Measurements from ENCODE around the gene GAGE12E.
"Not testable (repeated sequence)": the region's sequence is repeated elsewhere in the genome, so short reads cannot be mapped to it uniquely, and the experiment has no call there.

The GAGE12E gene, protein sequence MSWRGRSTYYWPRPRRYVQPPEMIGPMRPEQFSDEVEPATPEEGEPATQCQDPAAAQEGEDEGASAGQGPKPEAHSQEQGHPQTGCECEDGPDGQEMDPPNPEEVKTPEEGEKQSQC

DNA sequence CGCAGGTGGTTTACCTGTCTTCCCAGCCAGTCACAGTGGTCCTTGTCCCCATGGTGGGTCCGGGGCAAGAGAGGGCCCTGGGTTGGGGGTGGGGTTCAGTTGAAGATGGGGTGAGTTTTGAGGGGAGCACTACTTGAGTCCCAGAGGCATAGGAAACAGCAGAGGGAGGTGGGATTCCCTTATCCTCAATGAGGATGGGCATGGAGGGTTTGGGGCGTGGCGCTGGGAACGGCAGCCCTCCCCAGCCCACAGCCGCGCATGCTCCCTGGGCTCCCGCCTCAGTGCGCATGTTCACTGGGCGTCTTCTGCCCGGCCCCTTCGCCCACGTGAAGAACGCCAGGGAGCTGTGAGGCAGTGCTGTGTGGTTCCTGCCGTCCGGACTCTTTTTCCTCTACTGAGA, at the start of gene GAGE12E:
GAGE12E (plus strand) TSS at position 301 of the 400 bp plus-strand sequence. CDS start 1,155 bp downstream, outside the sequence.
- H3K36me3 ChIP-seq (ENCODE audit: control insufficient read depth, insufficient read depth, low read length); H3K4me1 ChIP-seq (ENCODE audit: control insufficient read depth, insufficient read depth, low read length); H3K9me3 ChIP-seq (ENCODE audit: control insufficient read depth, insufficient read depth, low read length); H3K9ac ChIP-seq (ENCODE audit: low read depth, low read length); H3K27me3 ChIP-seq (ENCODE audit: control insufficient read depth, insufficient read depth, low read length); H3K27ac ChIP-seq (ENCODE audit: low read depth, low read length); H3K4me3 ChIP-seq (ENCODE audit: low read depth, low read length): not testable (repeated sequence)

DNA sequence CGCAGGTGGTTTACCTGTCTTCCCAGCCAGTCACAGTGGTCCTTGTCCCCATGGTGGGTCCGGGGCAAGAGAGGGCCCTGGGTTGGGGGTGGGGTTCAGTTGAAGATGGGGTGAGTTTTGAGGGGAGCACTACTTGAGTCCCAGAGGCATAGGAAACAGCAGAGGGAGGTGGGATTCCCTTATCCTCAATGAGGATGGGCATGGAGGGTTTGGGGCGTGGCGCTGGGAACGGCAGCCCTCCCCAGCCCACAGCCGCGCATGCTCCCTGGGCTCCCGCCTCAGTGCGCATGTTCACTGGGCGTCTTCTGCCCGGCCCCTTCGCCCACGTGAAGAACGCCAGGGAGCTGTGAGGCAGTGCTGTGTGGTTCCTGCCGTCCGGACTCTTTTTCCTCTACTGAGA, 19.2 kb upstream of the GAGE12E start, which contains the start of gene GAGE12C:
GAGE12C (plus strand) TSS at position 301 of the 400 bp plus-strand sequence. CDS start 1,155 bp downstream, outside the sequence.
- H3K27me3 ChIP-seq (ENCODE audit: control insufficient read depth, insufficient read depth, low read length); H3K9ac ChIP-seq (ENCODE audit: low read depth, low read length); H3K9me3 ChIP-seq (ENCODE audit: control insufficient read depth, insufficient read depth, low read length); H3K4me1 ChIP-seq (ENCODE audit: control insufficient read depth, insufficient read depth, low read length); H3K4me3 ChIP-seq (ENCODE audit: low read depth, low read length); H3K27ac ChIP-seq (ENCODE audit: low read depth, low read length); H3K36me3 ChIP-seq (ENCODE audit: control insufficient read depth, insufficient read depth, low read length): not testable (repeated sequence)

DNA sequence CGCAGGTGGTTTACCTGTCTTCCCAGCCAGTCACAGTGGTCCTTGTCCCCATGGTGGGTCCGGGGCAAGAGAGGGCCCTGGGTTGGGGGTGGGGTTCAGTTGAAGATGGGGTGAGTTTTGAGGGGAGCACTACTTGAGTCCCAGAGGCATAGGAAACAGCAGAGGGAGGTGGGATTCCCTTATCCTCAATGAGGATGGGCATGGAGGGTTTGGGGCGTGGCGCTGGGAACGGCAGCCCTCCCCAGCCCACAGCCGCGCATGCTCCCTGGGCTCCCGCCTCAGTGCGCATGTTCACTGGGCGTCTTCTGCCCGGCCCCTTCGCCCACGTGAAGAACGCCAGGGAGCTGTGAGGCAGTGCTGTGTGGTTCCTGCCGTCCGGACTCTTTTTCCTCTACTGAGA, 9.7 kb upstream of the GAGE12E start, which contains the start of gene GAGE12D:
GAGE12D (plus strand) TSS at position 301 of the 400 bp plus-strand sequence. CDS start 1,155 bp downstream, outside the sequence.
- H3K36me3 ChIP-seq (ENCODE audit: control insufficient read depth, insufficient read depth, low read length); H3K27me3 ChIP-seq (ENCODE audit: control insufficient read depth, insufficient read depth, low read length); H3K4me1 ChIP-seq (ENCODE audit: control insufficient read depth, insufficient read depth, low read length); H3K9me3 ChIP-seq (ENCODE audit: control insufficient read depth, insufficient read depth, low read length); H3K27ac ChIP-seq (ENCODE audit: low read depth, low read length); H3K4me3 ChIP-seq (ENCODE audit: low read depth, low read length); H3K9ac ChIP-seq (ENCODE audit: low read depth, low read length): not testable (repeated sequence)

DNA sequence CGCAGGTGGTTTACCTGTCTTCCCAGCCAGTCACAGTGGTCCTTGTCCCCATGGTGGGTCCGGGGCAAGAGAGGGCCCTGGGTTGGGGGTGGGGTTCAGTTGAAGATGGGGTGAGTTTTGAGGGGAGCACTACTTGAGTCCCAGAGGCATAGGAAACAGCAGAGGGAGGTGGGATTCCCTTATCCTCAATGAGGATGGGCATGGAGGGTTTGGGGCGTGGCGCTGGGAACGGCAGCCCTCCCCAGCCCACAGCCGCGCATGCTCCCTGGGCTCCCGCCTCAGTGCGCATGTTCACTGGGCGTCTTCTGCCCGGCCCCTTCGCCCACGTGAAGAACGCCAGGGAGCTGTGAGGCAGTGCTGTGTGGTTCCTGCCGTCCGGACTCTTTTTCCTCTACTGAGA, 9.5 kb downstream of the GAGE12E start, which contains the start of gene GAGE12F:
GAGE12F (plus strand) TSS at position 301 of the 400 bp plus-strand sequence. CDS start 1,155 bp downstream, outside the sequence.
- H3K9ac ChIP-seq (ENCODE audit: low read depth, low read length); H3K27me3 ChIP-seq (ENCODE audit: control insufficient read depth, insufficient read depth, low read length); H3K36me3 ChIP-seq (ENCODE audit: control insufficient read depth, insufficient read depth, low read length); H3K4me1 ChIP-seq (ENCODE audit: control insufficient read depth, insufficient read depth, low read length); H3K4me3 ChIP-seq (ENCODE audit: low read depth, low read length); H3K27ac ChIP-seq (ENCODE audit: low read depth, low read length); H3K9me3 ChIP-seq (ENCODE audit: control insufficient read depth, insufficient read depth, low read length): not testable (repeated sequence)

DNA sequence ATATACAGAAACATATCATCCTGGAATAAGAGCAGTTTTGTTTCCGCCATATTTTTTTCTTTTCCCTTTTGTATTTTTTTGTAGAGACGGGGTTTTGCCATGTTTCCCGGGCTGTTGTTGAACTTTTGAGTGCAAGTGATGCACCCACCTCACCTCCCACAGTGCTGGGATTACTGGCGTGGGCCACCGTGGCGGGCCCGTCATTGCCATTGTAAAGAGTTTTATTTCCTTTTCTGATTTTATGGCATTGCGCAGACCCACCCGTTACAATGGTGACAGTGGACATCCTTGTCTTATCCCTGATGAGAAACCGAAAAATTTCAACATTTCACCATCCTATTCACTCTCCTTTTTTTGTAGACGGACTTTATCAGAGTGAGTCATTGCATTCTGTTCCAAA, 17.6 kb downstream of the GAGE12E start:
- H3K4me1 ChIP-seq (ENCODE audit: control insufficient read depth, insufficient read depth, low read length); H3K4me3 ChIP-seq (ENCODE audit: low read depth, low read length); H3K9ac ChIP-seq (ENCODE audit: low read depth, low read length); H3K27ac ChIP-seq (ENCODE audit: low read depth, low read length); H3K27me3 ChIP-seq (ENCODE audit: control insufficient read depth, insufficient read depth, low read length); H3K9me3 ChIP-seq (ENCODE audit: control insufficient read depth, insufficient read depth, low read length); H3K36me3 ChIP-seq (ENCODE audit: control insufficient read depth, insufficient read depth, low read length): not testable (repeated sequence)

DNA sequence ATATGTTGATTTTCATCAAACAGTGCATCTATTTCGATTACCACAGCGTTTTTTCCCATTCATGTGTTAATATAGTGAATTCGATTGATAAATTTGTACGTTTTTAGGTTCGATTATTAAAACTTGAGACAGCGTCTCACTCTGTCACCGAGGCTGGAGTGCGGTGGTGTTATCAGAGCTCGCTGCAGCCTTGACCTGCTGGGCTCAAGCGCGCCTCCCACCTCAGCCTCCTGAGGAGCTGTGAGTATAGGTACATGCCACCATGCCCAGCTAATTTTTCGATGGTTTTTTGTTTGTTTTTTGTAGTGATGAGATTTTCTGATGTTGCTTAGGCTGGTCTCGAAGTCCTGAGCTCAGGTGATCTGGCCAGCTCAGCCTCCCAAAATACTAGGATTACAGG, 18.1 kb downstream of the GAGE12E start:
- H3K27me3 ChIP-seq (ENCODE audit: control insufficient read depth, insufficient read depth, low read length); H3K9me3 ChIP-seq (ENCODE audit: control insufficient read depth, insufficient read depth, low read length); H3K4me1 ChIP-seq (ENCODE audit: control insufficient read depth, insufficient read depth, low read length); H3K9ac ChIP-seq (ENCODE audit: low read depth, low read length); H3K27ac ChIP-seq (ENCODE audit: low read depth, low read length); H3K4me3 ChIP-seq (ENCODE audit: low read depth, low read length); H3K36me3 ChIP-seq (ENCODE audit: control insufficient read depth, insufficient read depth, low read length): not testable (repeated sequence)

DNA sequence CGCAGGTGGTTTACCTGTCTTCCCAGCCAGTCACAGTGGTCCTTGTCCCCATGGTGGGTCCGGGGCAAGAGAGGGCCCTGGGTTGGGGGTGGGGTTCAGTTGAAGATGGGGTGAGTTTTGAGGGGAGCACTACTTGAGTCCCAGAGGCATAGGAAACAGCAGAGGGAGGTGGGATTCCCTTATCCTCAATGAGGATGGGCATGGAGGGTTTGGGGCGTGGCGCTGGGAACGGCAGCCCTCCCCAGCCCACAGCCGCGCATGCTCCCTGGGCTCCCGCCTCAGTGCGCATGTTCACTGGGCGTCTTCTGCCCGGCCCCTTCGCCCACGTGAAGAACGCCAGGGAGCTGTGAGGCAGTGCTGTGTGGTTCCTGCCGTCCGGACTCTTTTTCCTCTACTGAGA, 19.0 kb downstream of the GAGE12E start, which contains the start of gene GAGE12G:
GAGE12G (plus strand) TSS at position 301 of the 400 bp plus-strand sequence. CDS start 1,155 bp downstream, outside the sequence.
- H3K4me3 ChIP-seq (ENCODE audit: low read depth, low read length); H3K9ac ChIP-seq (ENCODE audit: low read depth, low read length); H3K27me3 ChIP-seq (ENCODE audit: control insufficient read depth, insufficient read depth, low read length); H3K27ac ChIP-seq (ENCODE audit: low read depth, low read length); H3K36me3 ChIP-seq (ENCODE audit: control insufficient read depth, insufficient read depth, low read length); H3K4me1 ChIP-seq (ENCODE audit: control insufficient read depth, insufficient read depth, low read length); H3K9me3 ChIP-seq (ENCODE audit: control insufficient read depth, insufficient read depth, low read length): not testable (repeated sequence)

DNA sequence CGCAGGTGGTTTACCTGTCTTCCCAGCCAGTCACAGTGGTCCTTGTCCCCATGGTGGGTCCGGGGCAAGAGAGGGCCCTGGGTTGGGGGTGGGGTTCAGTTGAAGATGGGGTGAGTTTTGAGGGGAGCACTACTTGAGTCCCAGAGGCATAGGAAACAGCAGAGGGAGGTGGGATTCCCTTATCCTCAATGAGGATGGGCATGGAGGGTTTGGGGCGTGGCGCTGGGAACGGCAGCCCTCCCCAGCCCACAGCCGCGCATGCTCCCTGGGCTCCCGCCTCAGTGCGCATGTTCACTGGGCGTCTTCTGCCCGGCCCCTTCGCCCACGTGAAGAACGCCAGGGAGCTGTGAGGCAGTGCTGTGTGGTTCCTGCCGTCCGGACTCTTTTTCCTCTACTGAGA, 28.6 kb downstream of the GAGE12E start, which contains the start of gene GAGE12H:
GAGE12H (plus strand) TSS at position 301 of the 400 bp plus-strand sequence. CDS start 1,155 bp downstream, outside the sequence.
- H3K4me1 ChIP-seq (ENCODE audit: control insufficient read depth, insufficient read depth, low read length); H3K4me3 ChIP-seq (ENCODE audit: low read depth, low read length); H3K36me3 ChIP-seq (ENCODE audit: control insufficient read depth, insufficient read depth, low read length); H3K27ac ChIP-seq (ENCODE audit: low read depth, low read length); H3K27me3 ChIP-seq (ENCODE audit: control insufficient read depth, insufficient read depth, low read length); H3K9ac ChIP-seq (ENCODE audit: low read depth, low read length); H3K9me3 ChIP-seq (ENCODE audit: control insufficient read depth, insufficient read depth, low read length): not testable (repeated sequence)

DNA sequence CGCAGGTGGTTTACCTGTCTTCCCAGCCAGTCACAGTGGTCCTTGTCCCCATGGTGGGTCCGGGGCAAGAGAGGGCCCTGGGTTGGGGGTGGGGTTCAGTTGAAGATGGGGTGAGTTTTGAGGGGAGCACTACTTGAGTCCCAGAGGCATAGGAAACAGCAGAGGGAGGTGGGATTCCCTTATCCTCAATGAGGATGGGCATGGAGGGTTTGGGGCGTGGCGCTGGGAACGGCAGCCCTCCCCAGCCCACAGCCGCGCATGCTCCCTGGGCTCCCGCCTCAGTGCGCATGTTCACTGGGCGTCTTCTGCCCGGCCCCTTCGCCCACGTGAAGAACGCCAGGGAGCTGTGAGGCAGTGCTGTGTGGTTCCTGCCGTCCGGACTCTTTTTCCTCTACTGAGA, 38.1 kb downstream of the GAGE12E start, which contains the start of gene GAGE2A:
GAGE2A (plus strand) TSS at position 301 of the 400 bp plus-strand sequence. CDS start 1,155 bp downstream, outside the sequence.
- H3K27ac ChIP-seq (ENCODE audit: low read depth, low read length); H3K9me3 ChIP-seq (ENCODE audit: control insufficient read depth, insufficient read depth, low read length); H3K4me1 ChIP-seq (ENCODE audit: control insufficient read depth, insufficient read depth, low read length); H3K36me3 ChIP-seq (ENCODE audit: control insufficient read depth, insufficient read depth, low read length); H3K9ac ChIP-seq (ENCODE audit: low read depth, low read length); H3K4me3 ChIP-seq (ENCODE audit: low read depth, low read length); H3K27me3 ChIP-seq (ENCODE audit: control insufficient read depth, insufficient read depth, low read length): not testable (repeated sequence)

DNA sequence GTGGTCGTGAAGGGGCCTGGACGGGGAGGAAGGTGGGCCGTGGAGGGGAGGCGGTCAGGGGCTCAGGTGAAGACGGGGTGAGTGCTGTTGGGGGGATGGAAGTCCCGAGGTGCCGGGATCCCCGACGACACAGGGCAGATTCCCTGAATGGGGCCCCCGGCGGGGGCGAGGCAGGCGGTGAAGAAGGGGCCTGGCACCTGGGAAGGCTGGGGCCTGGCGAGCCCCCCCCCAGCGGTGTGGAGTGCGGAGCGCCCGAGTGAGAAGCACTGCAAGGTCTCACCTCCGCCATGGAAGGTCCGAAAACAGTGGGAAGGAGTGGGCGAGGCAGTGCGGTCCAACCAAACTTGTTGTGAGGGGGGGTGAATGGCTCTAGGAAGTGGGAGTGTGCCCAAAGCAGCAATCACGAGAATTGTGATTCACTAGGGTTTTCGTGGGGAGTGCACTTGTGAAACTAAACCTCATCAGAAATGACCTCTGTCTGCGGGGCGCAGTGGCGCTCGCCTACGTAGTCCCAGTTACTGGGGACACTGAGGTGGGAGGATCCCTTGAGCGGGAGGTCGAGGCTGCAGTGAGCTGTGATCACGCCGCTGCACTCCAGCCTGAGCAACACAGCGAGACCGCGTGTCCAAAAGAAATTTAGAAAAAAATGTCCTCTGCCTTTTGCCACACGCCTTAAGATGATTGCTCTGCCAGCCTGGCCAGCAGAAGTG, 38.8 kb downstream of the GAGE12E start:
- H3K27me3 ChIP-seq (ENCODE audit: control insufficient read depth, insufficient read depth, low read length); H3K36me3 ChIP-seq (ENCODE audit: control insufficient read depth, insufficient read depth, low read length); H3K9me3 ChIP-seq (ENCODE audit: control insufficient read depth, insufficient read depth, low read length); H3K27ac ChIP-seq (ENCODE audit: low read depth, low read length); H3K4me3 ChIP-seq (ENCODE audit: low read depth, low read length); H3K9ac ChIP-seq (ENCODE audit: low read depth, low read length); H3K4me1 ChIP-seq (ENCODE audit: control insufficient read depth, insufficient read depth, low read length): not testable (repeated sequence)

DNA sequence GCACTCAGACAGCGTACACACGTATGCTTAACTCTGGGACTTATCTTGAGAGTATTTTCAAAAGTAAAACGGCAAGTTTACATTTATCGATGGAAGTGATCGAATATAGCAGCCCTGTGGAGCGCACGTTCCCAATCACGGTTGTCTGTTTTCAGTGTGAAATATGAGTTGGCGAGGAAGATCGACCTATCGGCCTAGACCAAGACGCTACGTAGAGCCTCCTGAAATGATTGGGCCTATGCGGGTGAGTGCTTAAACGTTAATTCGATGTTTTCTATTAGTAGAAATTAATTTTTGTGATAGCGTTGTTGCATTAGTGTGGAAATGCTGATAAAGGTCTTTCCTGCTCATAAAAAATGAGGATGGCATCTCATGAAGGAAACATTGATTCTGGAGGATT, 39.4 kb downstream of the GAGE12E start:
- H3K27ac ChIP-seq (ENCODE audit: low read depth, low read length); H3K4me1 ChIP-seq (ENCODE audit: control insufficient read depth, insufficient read depth, low read length); H3K4me3 ChIP-seq (ENCODE audit: low read depth, low read length): not testable (repeated sequence)

More for the DNA sequence above, 39.4 kb downstream of the GAGE12E start:
- H3K27me3 ChIP-seq (ENCODE audit: control insufficient read depth, insufficient read depth, low read length); H3K36me3 ChIP-seq (ENCODE audit: control insufficient read depth, insufficient read depth, low read length); H3K9ac ChIP-seq (ENCODE audit: low read depth, low read length); H3K9me3 ChIP-seq (ENCODE audit: control insufficient read depth, insufficient read depth, low read length): not testable (repeated sequence)

Measured in HUES48 (cell line).